HG02852 (cell line): Measurements from ENCODE around the gene CEP72.
"Not testable (repeated sequence)": the region's sequence is repeated elsewhere in the genome, so short reads cannot be mapped to it uniquely, and the experiment has no call there.

Experiments used
- ATAC-seq: cut with Tn5 transposase; IDR thresholded peaks from one replicate; pipeline ENCODE4 v1.9.1; 2021; ENCODE audit warnings: mild to moderate bottlenecking, moderate library complexity; ENCODE audit not compliant: unreplicated experiment

The CEP72 gene

DNA sequence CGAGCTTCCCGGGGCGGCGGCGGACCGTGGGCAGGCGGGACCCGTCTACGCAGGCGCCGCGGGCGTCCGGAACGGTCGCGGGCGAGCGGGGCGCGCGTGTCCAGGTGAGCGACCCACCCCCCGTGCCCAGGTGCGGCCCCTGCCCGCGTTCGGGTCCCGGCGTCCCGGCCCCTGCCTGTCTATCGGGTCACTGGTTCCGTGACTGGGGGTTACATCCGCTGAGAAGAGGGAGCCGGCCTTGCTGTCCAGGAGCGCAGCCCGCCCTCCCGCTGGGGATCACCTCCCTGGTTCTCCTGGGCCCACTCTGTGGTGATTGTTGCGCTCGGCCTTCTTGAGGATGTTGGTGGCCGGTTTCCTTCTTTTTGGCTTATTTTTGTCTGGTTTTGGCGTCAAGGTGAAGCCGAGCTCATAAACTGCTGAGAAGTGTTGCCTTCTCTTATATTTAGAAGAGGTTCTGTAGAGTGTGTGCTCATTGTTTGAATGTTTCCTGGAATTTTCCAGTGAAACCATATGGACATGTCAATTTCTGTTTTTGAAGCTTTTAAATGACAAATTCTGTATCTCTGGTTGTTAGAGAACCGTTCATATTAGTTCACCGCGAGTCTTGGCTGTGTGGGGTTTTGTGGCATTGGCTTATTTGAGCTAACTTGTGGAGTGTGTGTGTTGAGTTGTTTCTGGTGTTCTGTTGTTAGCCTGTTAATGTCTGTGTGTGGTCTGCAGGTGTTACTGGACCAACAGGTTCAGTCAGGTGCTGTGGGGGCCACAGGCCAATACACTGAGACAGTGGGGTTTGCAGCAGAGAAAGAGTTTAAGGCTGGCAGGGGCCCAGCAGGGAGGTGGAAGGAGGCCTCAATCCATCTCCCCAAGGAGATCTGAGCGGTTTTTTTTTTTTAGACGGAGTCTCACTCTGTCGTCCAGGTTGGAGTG is 621 bp downstream of the CEP72 start:
- peak; percentile 34 for ATAC-seq

- ATAC-seq = no peak
These were observed 4.4 kb downstream of the CEP72 start for GRCh38 chr5:616484-617039.

GRCh38 chr5:617896-618295 is 5.8 kb downstream of the CEP72 start:
- no peak for ATAC-seq

DNA sequence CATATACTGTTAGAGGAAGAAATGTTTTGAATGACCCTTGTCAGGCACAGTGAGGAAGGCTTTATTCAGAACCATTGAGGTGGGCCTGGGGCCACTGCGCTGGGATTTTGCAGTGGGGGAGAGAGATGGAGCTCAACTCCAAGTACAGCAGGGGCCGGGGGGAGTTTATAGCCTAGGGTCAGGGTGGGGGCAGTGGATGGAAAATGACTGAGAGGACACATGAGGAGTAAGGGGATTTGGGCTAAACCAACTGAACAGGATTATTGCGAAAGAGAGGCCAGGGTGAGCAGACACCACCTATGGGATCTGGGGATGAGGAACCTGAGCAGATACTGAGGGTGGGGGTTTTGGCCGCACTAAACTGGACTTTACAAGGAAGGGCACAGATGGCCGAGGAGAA is 6.3 kb downstream of the CEP72 start:
- no peak for ATAC-seq

DNA sequence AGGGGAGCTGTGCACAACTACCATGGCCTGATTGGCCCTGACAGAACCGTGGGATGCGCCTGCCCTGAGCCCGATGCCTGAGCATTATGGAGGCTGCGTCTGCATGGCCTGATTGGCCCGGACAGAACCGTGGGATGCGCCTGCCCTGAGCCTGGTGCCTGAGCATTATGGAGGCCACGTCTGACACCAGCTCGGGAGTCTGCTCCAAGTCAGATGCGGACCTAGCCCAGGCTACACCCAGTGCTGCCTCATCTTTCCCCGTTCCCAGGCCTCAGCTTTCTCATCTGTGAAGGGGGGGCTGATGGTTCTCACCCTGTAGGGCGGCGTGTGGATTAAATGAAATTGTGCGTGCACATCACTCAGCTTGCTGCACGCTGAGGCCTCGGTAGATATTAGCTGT is 7.3 kb downstream of the CEP72 start:
- ATAC-seq = no peak

- ATAC-seq = no peak
These were observed 8.0 kb downstream of the CEP72 start for GRCh38 chr5:620152-620551.

DNA sequence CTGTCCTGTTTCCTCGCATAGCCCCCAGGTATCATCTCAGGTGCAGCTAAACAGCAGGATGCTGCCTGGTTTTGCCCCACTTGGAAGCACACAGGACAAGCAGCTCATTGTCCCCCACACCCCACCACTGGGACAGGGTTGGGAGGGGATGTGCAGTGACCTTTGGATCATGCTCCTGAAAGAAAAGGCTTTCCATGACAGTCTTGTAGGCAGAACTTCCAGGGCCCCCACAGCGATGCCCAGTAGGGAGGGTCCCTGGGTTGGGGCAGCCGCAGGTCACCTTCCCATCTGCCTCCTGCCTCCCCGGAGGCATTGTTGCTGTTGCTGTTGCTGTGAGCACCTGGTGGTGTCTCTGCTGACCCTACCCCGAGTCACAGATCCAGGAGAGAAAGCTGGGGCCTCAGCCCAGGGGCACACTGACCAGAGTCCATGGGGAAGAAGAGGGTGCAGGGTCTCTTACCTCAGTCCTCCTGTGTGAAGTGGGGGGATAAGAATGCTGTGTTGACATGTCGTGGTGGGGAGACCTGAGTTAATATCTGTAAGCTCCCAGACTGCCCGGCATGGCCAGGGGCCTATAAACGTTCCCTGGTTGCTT is 8.5 kb downstream of the CEP72 start:
- ATAC-seq = no peak

DNA sequence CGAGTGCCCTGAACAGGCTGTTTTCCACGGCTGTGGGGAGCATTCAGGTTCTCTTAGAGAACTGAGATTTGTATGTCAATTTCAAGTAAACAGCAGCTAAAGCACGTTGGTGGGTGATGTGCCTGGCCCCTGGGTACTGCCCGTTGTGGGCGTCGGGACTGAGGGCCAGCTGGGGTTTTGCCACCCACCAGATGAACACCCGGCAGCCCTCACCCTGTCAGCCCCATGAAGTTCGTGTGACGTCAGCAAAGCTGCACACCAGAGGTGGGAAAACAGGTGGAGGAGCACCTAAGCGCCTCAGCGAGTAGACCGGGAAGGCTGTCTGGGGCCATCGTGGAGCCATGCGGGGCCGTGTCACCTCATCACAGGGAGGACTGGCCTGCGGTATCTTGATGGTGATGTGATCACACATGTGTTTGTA is 9.2 kb downstream of the CEP72 start:
- no peak for ATAC-seq

- ATAC-seq = no peak
These were observed 10.2 kb downstream of the CEP72 start for GRCh38 chr5:622359-622758.

GRCh38 chr5:622946-623522 is 10.9 kb downstream of the CEP72 start:
- ATAC-seq = no peak

DNA sequence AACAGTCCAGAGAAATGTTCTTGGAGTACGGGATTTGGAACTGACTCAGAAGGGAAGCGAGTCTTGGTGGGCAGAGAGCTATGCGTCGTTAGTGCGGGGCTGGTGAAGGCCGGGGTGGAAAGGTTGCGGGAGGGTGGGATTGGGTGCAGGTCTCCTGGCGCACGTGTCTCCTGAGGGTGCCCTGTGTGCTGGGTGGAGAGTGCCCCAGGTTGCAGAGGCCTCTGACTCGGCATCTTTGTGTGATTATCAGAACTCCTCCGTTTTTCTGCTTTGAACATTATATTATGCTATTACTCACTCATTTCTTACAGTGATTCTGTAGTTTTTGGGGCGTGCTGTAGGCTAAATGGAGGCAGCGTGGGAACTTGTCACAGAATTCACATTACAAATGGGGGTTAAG is 11.4 kb downstream of the CEP72 start:
- ATAC-seq = no peak

- no peak for ATAC-seq
These were observed 12.2 kb downstream of the CEP72 start for GRCh38 chr5:624118-624950.

- ATAC-seq = no peak
These were observed 12.8 kb downstream of the CEP72 start for GRCh38 chr5:624951-625230.

DNA sequence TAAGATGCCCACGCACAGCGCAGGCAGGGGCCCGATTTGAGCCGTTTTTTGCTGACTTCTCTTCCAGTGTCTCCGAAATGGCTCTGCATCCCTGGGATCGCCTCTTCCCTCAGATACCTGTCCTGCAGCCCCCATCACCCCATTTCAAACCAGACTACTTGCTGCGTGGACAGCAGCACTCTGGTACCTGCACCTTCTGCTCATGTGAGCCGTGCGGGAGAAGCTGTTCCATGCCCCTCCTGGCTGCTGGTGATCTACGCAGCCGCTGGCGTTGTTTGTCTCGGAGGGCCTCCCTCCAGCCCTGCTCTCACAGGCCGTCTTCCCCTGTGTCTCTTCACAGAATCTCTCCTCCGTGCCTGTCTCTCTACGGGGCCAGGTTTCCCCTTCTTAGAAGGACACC is 13.4 kb downstream of the CEP72 start:
- ATAC-seq = no peak

DNA sequence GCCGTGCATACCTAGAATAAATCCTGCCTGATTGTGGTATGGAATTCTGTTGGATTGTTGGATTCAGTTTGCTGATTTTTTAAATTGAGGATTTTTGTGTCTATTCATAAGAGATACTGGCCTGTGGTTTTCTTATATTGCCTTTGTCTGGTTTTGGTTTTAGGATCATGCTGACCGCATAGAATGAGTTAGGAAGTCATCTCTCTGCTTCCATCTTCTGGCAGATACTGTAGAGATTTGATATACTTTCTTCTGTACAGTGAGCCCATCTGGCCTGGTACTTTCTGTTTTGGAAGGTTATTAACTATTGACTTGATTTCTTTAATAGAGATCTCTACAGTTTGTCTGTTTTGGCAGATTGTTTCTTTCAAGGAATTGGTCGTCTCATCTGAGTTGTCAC is 14.7 kb downstream of the CEP72 start:
- no peak for ATAC-seq

- no peak for ATAC-seq
These were observed 15.7 kb downstream of the CEP72 start for GRCh38 chr5:627840-628239.

DNA sequence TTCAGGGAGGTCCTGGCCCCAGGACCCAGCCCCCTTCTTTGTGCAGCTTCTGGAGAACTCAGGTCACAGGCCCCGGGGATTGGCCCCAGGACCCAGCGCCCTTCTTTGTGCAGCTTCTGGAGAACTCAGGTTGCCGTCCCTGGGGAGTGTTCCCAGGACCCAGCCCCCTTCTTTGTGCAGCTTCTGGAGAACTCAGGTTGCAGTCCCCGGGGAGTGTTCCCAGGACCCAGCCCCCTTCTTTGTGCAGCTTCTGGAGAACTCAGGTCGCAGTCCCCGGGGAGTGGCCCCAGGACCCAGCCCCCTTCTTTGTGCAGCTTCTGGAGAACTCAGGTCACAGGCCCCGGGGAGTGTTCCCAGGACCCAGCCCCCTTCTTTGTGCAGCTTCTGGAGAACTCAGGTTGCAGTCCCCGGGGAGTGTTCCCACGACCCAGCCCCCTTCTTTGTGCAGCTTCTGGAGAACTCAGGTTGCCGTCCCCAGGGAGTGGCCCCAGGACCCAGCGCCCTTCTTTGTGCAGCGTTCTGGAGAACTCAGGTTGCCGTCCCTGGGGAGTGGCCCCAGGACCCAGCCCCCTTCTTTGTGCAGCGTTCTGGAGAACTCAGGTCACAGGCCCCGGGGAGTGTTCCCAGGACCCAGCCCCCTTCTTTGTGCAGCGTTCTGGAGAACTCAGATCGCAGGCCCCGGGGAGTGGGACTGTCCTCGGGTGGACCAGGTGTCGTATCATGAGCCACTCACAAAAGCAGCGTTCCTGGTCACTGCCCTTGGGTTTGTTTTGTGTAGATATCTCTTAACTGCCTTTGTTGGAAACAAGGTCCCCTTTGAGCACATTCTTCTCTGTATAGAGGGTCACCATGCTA is 16.4 kb downstream of the CEP72 start:
- not testable (repeated sequence) for ATAC-seq

DNA sequence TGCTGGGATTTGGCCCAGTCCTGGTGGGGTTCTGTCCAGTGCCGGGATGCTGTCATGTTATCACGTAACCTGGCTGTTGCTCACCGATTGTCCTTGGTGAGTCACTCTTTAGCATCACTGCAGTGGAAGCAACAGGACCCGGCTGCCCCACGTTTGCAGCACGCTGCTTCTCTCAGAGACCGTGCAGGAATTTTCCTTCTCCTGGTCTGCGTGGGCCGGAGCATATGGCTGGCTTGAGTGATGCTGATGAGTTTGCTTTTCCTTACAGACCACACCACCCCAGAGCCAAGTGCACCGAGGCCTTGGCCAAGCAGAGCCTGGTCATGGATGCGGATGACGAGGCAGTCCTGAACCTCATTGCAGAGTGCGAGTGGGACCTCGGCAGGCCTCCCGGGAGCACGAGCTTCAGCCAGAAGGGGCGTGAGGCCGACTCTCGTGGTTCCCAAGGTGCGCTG is 21.4 kb downstream of the CEP72 start:
- ATAC-seq = no peak

GRCh38 chr5:634191-634590 is 22.1 kb downstream of the CEP72 start:
- no peak for ATAC-seq
